ENCODE measurements around the gene KRTDAP. TPM values are rescaled to one million over a fixed set of nuclear protein-coding genes. Genes with fewer than 3 reads are reported as not detected.

KRTDAP gene
- total RNA-seq, 1 donor, result not detected

DNA sequence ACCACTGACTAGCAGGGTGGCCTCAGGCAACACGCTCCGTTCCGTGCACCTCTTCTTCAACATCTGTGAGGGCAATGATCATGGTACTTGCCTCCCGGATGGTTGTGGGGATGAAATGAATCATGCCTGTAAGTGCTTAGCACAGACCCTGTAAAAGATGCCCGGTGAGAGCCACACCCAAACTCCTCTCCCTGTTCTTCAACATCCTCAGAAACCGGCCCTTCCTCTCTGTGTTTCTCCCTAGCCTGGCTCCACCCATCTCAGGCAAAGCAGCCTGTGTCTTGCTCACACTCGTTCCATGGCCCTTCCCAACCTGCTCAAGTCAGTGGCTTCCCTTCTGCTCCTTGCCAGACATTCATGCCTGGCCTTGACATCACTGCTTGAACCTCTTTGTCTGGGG lies 29.0 kb upstream of the KRTDAP start:
- no peaks in the 10 kb centered on the region for H3K9me3 ChIP-seq (ENCODE audit: low read depth, low read length)
- H3K4me3 ChIP-seq (ENCODE audit: low read length), result no peak overlapping the region
- no peaks in the 10 kb centered on the region for H3K4me1 ChIP-seq (ENCODE audit: insufficient read depth, low read length)
- no peaks in the 10 kb centered on the region for H3K27me3 ChIP-seq (ENCODE audit: insufficient read depth, low read length)

DNA sequence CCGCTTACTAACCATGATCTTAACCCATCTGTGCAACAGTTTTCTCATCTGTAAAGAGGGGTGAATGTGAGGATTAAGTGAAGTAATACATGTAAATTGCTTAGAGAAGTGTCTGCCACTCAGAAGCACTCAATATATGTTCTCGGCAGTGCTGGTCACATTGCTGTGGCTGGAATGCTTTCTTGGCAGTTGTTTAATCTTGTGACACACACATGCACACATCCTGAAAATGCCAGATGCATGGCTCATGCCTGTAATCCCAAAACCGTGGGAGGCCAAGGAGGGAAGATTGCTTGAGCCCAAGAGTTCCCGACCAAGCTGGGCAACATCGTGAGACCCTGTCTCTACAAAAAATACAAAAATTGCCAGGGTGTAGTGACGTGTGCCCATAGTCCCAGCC lies 28.0 kb upstream of the KRTDAP start:
- Histone ChIP-seq H3K4me3 (ENCODE audit: low read length) (no peak overlapping the region), H3K4me1 (ENCODE audit: insufficient read depth, low read length) (no peaks in the 10 kb centered on the region), H3K27me3 (ENCODE audit: insufficient read depth, low read length) (no peaks in the 10 kb centered on the region), H3K9me3 (ENCODE audit: low read depth, low read length) (no peaks in the 10 kb centered on the region)

DNA sequence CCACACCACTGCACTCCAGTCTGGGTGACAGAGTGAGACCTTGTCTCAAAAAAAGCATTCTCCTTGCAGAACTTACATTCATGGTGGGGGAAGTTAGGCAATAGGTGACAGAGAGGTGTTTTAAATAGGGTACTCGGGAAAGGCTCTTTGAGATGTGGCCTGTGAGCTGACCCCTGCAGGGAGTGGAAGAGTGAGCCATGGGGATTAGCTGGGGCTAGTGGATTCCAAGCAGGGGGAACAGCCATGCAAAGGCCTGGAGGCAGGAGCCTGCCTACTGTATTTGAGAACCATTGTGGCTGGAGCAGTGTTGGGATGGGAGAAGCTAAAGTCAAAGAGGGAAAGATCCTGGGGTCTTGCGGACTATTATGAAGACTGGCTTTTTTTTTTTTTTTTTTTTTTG lies 27.1 kb upstream of the KRTDAP start:
- Histone ChIP-seq H3K9me3 (ENCODE audit: low read depth, low read length) (no peaks in the 10 kb centered on the region), H3K27me3 (ENCODE audit: insufficient read depth, low read length) (no peaks in the 10 kb centered on the region), H3K4me1 (ENCODE audit: insufficient read depth, low read length) (no peaks in the 10 kb centered on the region), H3K4me3 (ENCODE audit: low read length) (no peak overlapping the region)

DNA sequence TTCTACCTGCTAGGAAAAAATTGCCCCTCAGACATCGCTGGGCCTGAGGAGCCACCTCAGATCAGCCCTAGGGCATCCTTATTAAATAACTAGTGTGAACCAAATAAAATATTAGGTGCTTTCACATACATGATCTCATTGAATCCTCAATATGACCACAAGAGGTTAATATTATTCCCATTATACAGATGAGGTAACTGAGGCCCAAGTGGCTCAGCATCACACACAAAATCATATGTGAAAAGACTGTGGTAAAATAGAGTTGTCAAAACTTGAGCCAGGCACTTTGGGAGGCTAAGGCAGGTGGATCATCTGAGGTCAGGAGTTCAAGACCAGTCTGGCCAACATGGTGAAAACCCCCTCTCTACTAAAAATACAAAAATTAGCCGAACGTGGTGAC lies 26.0 kb upstream of the KRTDAP start:
- Histone ChIP-seq H3K27me3 (ENCODE audit: insufficient read depth, low read length) (no peaks in the 10 kb centered on the region), H3K4me1 (ENCODE audit: insufficient read depth, low read length) (no peaks in the 10 kb centered on the region), H3K9me3 (ENCODE audit: low read depth, low read length) (no peaks in the 10 kb centered on the region), H3K4me3 (ENCODE audit: low read length) (no peak overlapping the region)

DNA sequence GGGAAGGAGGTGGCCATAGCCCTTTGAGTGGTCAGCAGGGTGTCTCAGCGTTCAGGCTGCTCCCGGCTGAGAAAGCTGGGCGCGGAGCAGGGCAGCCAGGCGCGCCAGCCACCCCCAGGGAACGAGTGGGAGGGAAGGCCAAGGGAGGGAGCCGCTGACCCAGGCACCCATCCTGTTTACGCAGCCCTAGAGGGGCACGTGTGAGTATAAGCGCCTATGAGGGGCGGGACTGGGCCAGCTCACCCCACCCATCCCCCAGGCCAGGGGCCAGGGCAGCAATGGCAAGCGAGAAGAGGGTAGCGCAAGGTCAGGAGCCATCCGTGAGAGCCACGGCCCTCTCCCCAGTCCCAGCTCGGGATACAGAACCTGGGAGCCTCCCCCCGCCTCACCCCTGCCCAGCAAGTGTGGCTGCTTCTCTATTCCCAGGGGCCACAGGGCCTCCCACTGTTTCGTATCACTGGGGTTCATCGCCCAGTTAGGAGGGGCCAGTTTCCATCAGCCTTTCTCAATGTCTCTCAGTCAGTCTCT lies 24.1 kb upstream of the KRTDAP start:
- Histone ChIP-seq H3K4me3 (ENCODE audit: low read length) (no peak overlapping the region), H3K4me1 (ENCODE audit: insufficient read depth, low read length) (peaks cover 14% of the 10 kb centered on the region), H3K9me3 (ENCODE audit: low read depth, low read length) (no peaks in the 10 kb centered on the region)

DNA sequence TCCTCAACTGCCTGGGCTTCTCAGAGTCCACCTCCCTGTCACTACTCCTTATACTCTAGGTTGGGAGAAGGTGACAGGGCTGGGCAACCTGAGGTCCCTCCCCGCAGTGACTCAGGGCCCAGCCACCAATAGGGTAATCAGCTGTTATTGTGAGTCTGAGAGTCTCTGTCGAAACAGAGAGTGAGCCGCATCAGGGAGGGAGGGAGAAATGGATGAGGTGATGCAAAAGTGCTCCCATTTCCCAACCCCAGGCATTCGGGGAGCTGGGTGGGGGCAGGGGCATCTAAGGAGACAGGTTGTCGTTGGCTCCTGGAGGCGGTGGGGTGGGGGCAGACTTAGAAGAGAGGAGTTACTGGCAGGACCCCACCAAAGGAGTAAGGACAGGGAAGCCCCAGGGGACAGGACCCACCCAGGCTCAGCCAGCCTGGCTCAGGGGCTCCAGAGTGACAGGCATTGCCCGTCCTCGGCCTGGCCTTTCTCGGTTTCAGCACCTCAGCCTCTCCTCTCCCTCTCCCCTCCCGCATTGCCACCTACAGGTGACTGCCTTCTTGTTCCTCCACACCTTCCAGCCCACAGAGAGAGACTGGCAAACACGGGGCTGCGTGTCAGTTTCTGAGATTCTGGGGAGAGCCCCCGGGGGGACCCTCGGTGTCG lies 23.5 kb upstream of the KRTDAP start, which contains the start of gene DMKN:
Gene DMKN (minus strand): TSS at position 22 of the 654 bp plus-strand sequence. CDS start 174 bp downstream, outside the sequence.
- Histone ChIP-seq H3K9me3 (ENCODE audit: low read depth, low read length) (no peaks in the 10 kb centered on the region), H3K27me3 (ENCODE audit: insufficient read depth, low read length) (peaks cover 18% of the 10 kb centered on the region)

More for the DNA sequence above, 24.1 kb upstream of the KRTDAP start:
- H3K27me3 ChIP-seq (ENCODE audit: insufficient read depth, low read length), result peaks cover 13% of the 10 kb centered on the region

DNA sequence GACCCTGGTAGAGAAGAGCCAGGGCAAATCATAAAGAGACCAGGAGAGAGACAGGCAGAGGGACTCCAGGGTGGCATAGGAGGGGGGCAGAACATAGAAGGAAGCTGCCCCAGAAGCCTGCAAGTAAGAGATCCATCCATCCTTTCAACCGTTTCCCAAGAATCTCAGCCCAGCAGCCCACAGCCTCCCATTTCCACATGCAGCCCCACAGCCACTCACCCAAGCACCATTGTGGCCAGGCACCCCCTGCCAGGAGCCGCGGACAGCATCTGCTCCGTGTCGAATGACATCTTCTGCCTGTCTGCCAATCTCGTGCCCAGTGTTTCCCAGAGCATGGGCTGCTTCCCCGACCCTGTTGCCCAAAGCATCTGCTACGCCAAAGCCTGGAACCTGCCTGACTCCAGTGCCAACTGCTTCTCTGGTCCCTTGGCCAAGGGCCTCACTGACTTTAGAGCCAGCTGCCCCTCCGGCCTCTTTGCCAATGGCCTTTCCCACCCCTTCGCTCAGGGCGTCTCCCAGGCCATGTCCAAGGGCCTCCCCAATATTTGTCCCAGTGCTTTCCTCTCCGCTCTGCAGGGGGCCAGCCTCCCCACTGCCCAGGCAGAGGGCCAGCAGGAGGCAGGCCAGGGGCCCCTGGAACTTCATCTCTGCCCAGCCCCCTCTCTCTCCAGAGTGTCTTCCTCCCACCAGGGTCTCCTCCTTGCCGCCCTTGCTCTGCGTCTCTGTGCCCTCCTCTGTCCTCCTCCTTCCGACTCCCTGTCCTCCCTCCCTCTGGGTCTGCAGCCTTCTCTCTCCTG lies 22.8 kb upstream of the KRTDAP start:
- peaks cover 22% of the 10 kb centered on the region for H3K27me3 ChIP-seq (ENCODE audit: insufficient read depth, low read length)

More for the DNA sequence above, 23.5 kb upstream of the KRTDAP start, which contains the start of gene DMKN:
- Histone ChIP-seq H3K4me3 (ENCODE audit: low read length) (no peak within 1 kb of the TSS), H3K4me1 (ENCODE audit: insufficient read depth, low read length) (peaks cover 16% of the 10 kb centered on the region)

DNA sequence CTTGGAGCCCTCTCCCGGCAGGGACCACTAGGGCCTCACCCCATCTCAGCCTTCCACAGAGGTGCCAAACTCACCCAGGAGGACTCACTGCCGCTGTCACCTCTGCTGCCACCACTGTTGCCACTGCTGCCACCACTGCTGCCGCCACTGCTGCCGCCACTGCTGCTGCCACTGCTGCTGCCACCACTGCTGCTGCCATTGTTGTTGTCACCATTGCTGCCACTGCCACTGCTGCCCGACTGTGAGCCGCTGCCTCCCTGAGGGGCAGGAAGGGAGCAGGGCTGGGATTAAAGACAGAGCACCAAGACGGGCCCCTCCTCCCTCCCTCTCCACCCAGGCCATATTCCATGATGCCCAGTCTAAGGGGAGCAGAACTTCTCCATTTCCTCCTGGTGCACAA lies 21.1 kb upstream of the KRTDAP start:
- no peaks in the 10 kb centered on the region for H3K9me3 ChIP-seq (ENCODE audit: low read depth, low read length)
- H3K4me1 ChIP-seq (ENCODE audit: insufficient read depth, low read length), result peaks cover 16% of the 10 kb centered on the region
- H3K4me3 ChIP-seq (ENCODE audit: low read length), result no peak overlapping the region
- H3K27me3 ChIP-seq (ENCODE audit: insufficient read depth, low read length), result peaks cover 22% of the 10 kb centered on the region

More for the DNA sequence above, 22.8 kb upstream of the KRTDAP start:
- H3K4me1 ChIP-seq (ENCODE audit: insufficient read depth, low read length), result peaks cover 16% of the 10 kb centered on the region
- no peak overlapping the region for H3K4me3 ChIP-seq (ENCODE audit: low read length)
- no peaks in the 10 kb centered on the region for H3K9me3 ChIP-seq (ENCODE audit: low read depth, low read length)

DNA sequence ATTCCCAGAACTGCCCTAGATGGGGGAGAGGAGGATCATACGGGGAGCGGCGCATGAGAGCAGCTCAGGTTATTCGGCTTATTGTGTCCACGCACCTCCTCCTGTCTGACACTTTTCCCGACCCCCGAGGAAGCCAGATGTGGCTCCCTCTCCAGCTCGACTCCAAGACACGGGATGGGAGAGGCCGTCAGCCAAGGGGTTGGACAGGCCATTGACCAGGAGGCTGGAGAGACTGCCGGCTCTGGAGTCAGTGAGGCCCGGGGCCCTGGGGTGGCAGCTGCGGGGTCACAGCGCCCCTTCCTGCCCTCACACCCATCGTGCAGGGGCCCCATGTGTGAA lies 20.3 kb upstream of the KRTDAP start:
- no peaks in the 10 kb centered on the region for H3K9me3 ChIP-seq (ENCODE audit: low read depth, low read length)
- H3K27me3 ChIP-seq (ENCODE audit: insufficient read depth, low read length), result peaks cover 22% of the 10 kb centered on the region
- peaks cover 16% of the 10 kb centered on the region for H3K4me1 ChIP-seq (ENCODE audit: insufficient read depth, low read length)
- H3K4me3 ChIP-seq (ENCODE audit: low read length), result no peak overlapping the region

DNA sequence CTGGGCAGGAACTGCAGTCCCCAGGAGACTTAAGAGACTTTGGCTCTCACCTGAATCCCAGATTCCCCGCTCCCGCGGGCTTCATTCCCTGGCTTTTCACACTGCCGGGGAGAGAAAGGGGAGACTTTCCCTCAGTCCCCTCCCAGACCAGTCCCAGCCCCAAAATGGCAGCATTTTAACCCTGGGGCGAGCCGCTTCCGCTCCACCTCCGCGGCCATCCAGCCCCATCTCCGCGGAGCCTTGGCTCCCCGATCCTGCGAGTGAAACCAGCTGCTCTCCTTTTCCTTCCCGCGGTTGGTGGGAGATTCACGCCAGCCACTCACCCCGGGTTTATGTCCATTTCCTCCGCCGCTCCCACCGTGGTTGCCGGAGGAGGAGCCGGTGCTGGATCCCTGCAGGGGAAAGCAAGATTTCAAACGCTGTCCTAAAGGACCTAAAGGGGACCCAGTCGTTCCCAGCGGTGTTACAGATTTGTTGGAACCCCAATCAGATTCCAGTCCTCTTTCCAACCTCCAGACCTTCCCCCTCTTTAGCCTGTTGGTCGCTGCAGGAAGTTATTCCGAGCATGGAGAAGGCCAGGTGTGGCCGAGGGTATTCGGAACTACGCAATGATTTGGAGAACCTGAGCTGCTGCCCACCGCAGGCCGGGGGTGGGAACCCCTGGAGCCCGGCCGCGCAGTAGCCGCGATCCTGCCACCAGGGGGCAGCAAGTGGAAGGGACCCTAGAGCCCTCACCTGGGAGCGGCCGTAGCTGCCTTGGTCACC lies 19.8 kb upstream of the KRTDAP start:
- H3K9me3 ChIP-seq (ENCODE audit: low read depth, low read length), result no peaks in the 10 kb centered on the region
- peaks cover 22% of the 10 kb centered on the region for H3K27me3 ChIP-seq (ENCODE audit: insufficient read depth, low read length)
- H3K4me1 ChIP-seq (ENCODE audit: insufficient read depth, low read length), result peaks cover 16% of the 10 kb centered on the region
- no peak overlapping the region for H3K4me3 ChIP-seq (ENCODE audit: low read length)

DNA sequence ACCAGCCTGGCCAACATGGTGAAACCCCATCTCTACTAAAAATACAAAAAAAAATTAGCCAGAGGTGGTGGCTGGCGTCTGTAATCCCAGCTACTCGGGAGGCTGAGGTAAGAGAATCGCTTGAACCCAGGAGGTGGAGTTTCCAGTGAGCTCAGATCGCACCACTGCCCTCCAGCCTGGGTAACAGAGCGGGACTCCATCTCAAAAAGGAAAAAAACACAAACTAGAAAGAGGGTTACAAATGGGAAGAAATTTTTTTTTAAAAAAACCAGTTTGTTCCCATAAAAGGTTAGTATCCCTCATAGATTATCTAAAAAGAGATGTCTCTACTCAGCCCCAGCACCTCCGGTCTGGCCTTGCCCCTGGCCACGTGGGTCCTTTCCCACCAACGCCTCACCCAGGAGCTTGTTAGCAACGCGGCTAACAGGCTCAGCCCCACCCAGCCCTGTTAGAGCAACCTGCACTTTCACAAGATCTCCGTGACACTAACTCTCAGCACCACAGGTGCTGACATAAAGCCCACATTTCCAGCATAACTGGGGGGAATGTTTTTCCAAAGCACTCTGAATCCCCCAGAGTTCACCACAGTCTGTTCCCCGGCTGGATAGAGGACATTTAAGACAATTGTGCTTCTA lies 18.9 kb upstream of the KRTDAP start:
- Histone ChIP-seq H3K27me3 (ENCODE audit: insufficient read depth, low read length) (peaks cover 22% of the 10 kb centered on the region), H3K9me3 (ENCODE audit: low read depth, low read length) (no peaks in the 10 kb centered on the region), H3K4me1 (ENCODE audit: insufficient read depth, low read length) (peaks cover 16% of the 10 kb centered on the region), H3K4me3 (ENCODE audit: low read length) (no peak overlapping the region)

DNA sequence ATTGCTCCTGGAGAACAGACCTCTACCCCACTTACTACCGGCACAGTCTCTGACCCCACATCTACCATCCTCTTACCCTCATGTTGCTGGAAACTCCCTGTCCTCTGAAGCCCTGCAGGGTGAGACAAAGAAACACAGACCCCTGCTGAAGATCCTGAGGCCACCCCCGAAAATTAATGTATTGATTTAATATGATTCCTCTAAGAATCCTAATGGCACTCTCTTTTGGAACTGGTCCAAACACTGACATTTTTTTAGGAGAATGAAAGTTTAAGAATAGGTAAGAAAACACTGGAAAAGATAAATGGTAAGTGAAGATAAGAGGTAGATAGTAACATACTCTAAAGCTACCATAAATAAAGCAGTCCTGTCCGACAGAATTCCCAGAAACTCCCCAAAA lies 17.9 kb upstream of the KRTDAP start:
- peaks cover 16% of the 10 kb centered on the region for H3K4me1 ChIP-seq (ENCODE audit: insufficient read depth, low read length)
- no peak overlapping the region for H3K4me3 ChIP-seq (ENCODE audit: low read length)
- H3K27me3 ChIP-seq (ENCODE audit: insufficient read depth, low read length), result peaks cover 22% of the 10 kb centered on the region
- no peaks in the 10 kb centered on the region for H3K9me3 ChIP-seq (ENCODE audit: low read depth, low read length)

DNA sequence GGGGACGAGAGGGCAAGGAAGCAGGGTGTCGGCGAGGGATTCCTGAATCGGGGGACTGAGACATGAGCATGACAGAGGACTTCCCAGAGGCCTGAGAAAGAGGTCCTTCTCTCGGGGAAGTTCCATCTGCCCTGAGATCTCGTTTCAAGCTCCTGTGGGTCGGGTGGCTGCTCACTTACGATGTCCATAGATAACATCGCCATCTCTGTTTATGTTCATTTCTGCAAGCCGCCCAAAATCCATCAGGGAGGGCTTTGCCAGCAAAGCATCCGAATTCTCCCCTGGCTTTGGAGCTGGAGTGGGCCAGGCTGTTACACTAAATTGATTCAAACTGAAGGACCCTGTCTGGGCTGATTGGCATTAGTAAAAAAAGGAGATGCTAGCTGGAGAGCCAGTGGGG lies 17.3 kb upstream of the KRTDAP start:
- H3K27me3 ChIP-seq (ENCODE audit: insufficient read depth, low read length), result peaks cover 22% of the 10 kb centered on the region
- no peaks in the 10 kb centered on the region for H3K9me3 ChIP-seq (ENCODE audit: low read depth, low read length)
- H3K4me1 ChIP-seq (ENCODE audit: insufficient read depth, low read length), result peaks cover 16% of the 10 kb centered on the region
- H3K4me3 ChIP-seq (ENCODE audit: low read length), result no peak overlapping the region

DNA sequence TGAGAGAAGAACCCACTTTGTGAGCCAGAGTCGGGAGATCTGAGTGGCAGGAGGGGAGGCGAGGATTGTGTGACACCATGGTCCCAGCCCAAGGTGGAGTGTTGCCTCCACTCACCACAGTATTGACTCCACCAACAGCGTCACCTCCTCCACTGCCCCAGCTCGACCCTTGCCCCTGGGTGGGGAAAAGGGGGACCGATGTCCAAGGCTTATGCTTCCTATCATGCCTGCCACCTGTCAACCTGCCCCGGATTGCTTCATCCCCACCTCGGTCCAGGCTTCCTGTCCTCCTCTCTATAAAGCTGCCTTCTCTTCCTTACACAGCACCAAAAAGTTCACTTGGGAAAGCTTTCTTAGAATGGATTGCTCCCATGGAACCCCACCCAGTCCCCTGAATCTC lies 15.7 kb upstream of the KRTDAP start:
- Histone ChIP-seq H3K4me3 (ENCODE audit: low read length) (no peak overlapping the region), H3K27me3 (ENCODE audit: insufficient read depth, low read length) (peaks cover 22% of the 10 kb centered on the region), H3K9me3 (ENCODE audit: low read depth, low read length) (no peaks in the 10 kb centered on the region), H3K4me1 (ENCODE audit: insufficient read depth, low read length) (peaks cover 16% of the 10 kb centered on the region)

All from mononuclear cell (primary cell).